ENCODE data around the gene PIP4P1.

Gene PIP4P1

DNA sequence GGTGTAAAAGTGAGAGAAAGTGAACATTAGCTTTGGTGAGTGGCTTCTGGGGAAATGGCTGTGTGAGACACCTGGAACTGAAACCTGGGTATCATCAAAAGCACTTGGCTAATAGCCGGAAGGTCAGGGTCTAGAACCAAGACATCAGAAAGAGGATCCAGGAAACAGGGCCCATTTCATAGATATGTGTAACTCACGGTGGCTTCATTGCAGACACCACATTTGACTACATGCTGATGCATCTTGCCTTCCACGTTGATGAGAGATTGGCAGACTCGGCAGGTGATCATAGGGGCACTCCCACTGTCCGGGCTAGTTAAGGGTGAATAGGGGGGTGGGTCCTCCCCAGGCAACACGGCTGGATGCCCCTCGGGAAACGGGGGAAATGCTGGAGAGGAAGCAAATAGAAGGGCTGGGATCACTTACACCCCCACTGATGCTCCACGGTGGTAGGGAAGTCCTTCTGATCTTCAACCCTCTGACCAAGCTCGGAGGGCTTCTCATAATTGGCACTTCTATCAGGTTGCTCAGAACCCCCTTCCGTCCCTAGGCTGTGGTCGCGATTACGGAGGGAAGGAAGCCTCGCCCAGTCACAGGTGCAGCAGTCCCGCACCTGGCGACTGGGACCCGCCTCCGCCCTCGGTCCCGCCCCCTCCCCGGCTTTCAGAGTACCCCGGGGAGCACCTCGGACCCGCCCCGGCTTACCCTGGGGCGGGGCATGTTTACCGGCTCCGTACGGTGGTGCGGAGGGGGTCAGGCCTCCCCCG lies 593 bp downstream of the PIP4P1 start:
- Histone ChIP-seq H3K4me1 (ENCODE audit: control insufficient read depth in 1 of 2, insufficient read depth in 1 of 2, low read depth in 1 of 2, low read length in 1 of 2) (peaks cover 56 to 62% of the 10 kb centered on the region in 2 experiments), H3K36me3 (peaks cover 33% of the 10 kb centered on the region), H3K27me3 (no peaks in the 10 kb centered on the region), H3K27ac (peak overlapping the region; percentile 88), H3K4me3 (ENCODE audit: low read depth in 1 of 2, low read length in 1 of 2) (peak overlapping the region; percentile 69 to 80), H3K9me3 (no peaks in the 10 kb centered on the region)
- TF ChIP-seq, protein P1, sequence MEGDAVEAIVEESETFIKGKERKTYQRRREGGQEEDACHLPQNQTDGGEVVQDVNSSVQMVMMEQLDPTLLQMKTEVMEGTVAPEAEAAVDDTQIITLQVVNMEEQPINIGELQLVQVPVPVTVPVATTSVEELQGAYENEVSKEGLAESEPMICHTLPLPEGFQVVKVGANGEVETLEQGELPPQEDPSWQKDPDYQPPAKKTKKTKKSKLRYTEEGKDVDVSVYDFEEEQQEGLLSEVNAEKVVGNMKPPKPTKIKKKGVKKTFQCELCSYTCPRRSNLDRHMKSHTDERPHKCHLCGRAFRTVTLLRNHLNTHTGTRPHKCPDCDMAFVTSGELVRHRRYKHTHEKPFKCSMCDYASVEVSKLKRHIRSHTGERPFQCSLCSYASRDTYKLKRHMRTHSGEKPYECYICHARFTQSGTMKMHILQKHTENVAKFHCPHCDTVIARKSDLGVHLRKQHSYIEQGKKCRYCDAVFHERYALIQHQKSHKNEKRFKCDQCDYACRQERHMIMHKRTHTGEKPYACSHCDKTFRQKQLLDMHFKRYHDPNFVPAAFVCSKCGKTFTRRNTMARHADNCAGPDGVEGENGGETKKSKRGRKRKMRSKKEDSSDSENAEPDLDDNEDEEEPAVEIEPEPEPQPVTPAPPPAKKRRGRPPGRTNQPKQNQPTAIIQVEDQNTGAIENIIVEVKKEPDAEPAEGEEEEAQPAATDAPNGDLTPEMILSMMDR (IDR thresholded peaks at IDR 0.05): no peak

DNA sequence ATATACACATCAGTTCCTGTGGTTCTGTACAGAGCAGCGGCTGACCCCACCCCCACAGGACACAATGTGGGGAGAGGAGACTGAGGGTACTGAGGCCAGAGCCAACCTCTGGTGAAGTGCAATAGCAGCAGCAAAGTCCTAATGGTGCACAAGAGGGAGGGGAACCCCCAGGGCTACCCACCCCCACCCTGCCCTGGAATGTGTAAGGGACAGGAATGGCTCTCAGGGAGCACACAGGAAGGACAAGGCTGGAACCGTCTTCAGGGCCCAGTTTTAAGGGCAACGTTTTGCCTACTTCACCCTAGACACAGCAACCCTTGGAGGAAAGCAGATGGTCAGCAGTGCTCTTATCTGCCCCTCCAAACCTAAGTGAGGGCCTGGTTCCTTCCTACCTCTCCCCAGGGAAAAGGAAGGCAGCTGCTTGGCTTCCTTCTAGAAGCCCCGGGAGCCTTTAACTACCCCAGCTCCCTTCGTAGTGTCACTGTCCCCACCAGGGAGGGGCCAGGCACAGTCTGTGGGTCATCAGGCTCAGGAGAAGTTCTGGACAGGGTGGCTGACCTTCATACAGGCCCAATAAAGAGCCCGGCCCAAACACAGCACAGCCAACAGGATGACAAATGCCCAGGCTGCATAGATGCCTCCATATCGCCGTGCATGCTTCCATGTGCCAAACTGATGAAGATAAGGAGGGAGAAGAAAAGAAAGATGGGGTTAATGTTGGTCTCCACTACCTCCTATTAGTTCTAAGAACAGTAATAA lies 3.0 kb downstream of the PIP4P1 start:
- peaks cover 74 to 80% of the 10 kb centered on the region in 2 experiments for H3K4me1 ChIP-seq (ENCODE audit: control insufficient read depth in 1 of 2, insufficient read depth in 1 of 2, low read depth in 1 of 2, low read length in 1 of 2)
- H3K27me3 ChIP-seq: no peaks in the 10 kb centered on the region
- TF ChIP-seq, protein P1 (IDR thresholded peaks at IDR 0.05): no peak
- H3K9me3 ChIP-seq: no peaks in the 10 kb centered on the region
- no peak overlapping the region for H3K4me3 ChIP-seq (ENCODE audit: low read depth in 1 of 2, low read length in 1 of 2)
- peak overlapping the region; percentile 88 for H3K27ac ChIP-seq
- H3K36me3 ChIP-seq: peaks cover 33% of the 10 kb centered on the region

DNA sequence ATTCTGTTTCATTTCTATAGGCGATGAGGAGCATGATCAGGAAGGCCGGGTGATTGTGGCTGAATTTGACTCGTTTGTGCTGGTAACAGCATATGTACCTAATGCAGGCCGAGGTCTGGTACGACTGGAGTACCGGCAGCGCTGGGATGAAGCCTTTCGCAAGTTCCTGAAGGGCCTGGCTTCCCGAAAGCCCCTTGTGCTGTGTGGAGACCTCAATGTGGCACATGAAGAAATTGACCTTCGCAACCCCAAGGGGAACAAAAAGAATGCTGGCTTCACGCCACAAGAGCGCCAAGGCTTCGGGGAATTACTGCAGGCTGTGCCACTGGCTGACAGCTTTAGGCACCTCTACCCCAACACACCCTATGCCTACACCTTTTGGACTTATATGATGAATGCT lies 4.3 kb downstream of the PIP4P1 start:
- no peak overlapping the region for H3K4me3 ChIP-seq (ENCODE audit: low read depth in 1 of 2, low read length in 1 of 2)
- H3K4me1 ChIP-seq (ENCODE audit: control insufficient read depth in 1 of 2, insufficient read depth in 1 of 2, low read depth in 1 of 2, low read length in 1 of 2): peaks cover 72 to 74% of the 10 kb centered on the region in 2 experiments
- peaks cover 36% of the 10 kb centered on the region for H3K36me3 ChIP-seq
- H3K9me3 ChIP-seq: no peaks in the 10 kb centered on the region
- TF ChIP-seq, protein P1 (IDR thresholded peaks at IDR 0.05): no peak
- H3K27me3 ChIP-seq: no peaks in the 10 kb centered on the region
- H3K27ac ChIP-seq: peak overlapping the region; percentile 88

- Histone ChIP-seq H3K9me3 (no peaks in the 10 kb centered on the region), H3K4me3 (ENCODE audit: low read depth in 1 of 2, low read length in 1 of 2) (peak overlapping the region; percentile 87 to 93), H3K36me3 (peaks cover 44% of the 10 kb centered on the region), H3K27me3 (no peaks in the 10 kb centered on the region), H3K27ac (peak overlapping the region; percentile 88), H3K4me1 (ENCODE audit: control insufficient read depth in 1 of 2, insufficient read depth in 1 of 2, low read depth in 1 of 2, low read length in 1 of 2) (peaks cover 63 to 67% of the 10 kb centered on the region in 2 experiments)
- TF ChIP-seq, protein P1 (IDR thresholded peaks at IDR 0.05): no peak
These were observed 5.6 kb downstream of the PIP4P1 start for GRCh38 chr14:20455355-20456300.
